Dedifferentiated amniotic fluid mesenchymal stem cell (primary cell): ENCODE data around the gene FMNL1.
A peak's percentile ranks its signal among the peaks of the same experiment; 100 is the strongest.
"Not testable (repeated sequence)": the region's sequence is repeated elsewhere in the genome, so short reads cannot be mapped to it uniquely, and the experiment has no call there.

Experiments
- DNase-seq: peaks from one replicate; pipeline ENCODE4 v3.0.0-alpha.2; 2016; ENCODE audit errors: extremely low spot score

FMNL1 gene, protein sequence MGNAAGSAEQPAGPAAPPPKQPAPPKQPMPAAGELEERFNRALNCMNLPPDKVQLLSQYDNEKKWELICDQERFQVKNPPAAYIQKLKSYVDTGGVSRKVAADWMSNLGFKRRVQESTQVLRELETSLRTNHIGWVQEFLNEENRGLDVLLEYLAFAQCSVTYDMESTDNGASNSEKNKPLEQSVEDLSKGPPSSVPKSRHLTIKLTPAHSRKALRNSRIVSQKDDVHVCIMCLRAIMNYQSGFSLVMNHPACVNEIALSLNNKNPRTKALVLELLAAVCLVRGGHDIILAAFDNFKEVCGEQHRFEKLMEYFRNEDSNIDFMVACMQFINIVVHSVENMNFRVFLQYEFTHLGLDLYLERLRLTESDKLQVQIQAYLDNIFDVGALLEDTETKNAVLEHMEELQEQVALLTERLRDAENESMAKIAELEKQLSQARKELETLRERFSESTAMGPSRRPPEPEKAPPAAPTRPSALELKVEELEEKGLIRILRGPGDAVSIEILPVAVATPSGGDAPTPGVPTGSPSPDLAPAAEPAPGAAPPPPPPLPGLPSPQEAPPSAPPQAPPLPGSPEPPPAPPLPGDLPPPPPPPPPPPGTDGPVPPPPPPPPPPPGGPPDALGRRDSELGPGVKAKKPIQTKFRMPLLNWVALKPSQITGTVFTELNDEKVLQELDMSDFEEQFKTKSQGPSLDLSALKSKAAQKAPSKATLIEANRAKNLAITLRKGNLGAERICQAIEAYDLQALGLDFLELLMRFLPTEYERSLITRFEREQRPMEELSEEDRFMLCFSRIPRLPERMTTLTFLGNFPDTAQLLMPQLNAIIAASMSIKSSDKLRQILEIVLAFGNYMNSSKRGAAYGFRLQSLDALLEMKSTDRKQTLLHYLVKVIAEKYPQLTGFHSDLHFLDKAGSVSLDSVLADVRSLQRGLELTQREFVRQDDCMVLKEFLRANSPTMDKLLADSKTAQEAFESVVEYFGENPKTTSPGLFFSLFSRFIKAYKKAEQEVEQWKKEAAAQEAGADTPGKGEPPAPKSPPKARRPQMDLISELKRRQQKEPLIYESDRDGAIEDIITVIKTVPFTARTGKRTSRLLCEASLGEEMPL

DNA sequence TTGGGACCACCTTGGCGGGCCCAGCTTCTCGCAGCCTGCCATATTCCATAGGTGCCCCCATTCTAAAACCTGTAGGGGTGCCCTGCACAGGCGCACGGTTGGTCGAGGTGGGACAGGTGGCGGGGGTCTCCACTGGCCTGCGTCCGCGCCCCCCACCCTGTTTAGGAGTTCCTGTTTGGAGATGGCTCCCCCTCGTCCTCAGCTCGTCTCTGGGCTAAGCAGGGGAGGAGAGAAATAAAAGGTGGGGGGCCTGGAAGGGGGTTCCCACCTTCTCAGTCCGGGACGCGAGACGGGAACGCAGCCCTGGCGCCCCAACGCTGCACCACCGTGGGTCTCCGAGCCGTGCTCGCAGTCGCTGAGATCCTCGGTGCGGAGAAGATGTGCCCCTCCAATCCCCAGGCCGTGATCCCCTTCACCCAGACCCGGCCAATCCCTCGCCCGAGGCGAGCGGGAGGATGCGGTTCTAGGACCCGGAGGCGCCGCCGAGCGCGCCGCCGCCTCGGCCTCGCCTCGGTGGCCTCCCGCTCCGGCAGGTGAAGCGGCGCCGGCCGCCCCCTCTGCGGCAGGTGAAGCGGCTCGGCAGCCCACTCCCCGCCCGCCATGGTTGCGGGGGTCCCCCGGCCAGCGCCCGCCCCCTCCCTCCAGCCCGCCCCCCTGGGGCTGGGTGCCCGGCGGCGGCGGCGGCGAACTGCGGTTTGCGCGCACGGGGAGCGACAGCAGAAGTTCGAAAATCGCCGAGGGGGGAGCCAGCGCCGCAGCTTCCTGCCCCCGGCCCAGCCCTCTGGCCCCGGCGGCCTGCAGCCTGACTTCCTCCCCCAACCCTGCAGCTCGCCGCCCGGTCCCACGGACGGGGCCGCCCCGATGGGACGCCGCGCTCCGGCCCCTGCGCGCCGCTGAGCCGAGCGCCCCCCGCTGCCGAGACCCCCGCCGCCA is at the start of gene FMNL1:
TSS of gene FMNL1 (plus strand) at position 805 of the 933 bp plus-strand sequence. CDS start 240 bp downstream, outside the sequence.
- DNase-seq: no peak

DNA sequence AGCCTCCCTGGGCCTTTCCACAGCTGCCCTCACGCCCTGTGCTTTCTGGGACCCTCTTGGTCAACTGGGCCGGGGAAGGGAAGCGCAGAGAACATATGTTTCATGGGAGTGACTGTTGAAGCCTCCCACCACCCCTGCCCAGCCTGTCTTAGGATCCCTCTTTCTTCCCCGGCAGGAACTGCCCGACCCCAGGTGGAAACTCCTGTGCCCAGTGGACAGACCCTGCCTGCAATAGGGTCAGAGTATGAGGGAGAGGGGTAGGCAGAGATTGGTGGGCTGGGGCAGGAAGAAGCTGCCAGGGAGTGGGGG is 49.5 kb upstream of the FMNL1 start:
- no peak for DNase-seq

DNA sequence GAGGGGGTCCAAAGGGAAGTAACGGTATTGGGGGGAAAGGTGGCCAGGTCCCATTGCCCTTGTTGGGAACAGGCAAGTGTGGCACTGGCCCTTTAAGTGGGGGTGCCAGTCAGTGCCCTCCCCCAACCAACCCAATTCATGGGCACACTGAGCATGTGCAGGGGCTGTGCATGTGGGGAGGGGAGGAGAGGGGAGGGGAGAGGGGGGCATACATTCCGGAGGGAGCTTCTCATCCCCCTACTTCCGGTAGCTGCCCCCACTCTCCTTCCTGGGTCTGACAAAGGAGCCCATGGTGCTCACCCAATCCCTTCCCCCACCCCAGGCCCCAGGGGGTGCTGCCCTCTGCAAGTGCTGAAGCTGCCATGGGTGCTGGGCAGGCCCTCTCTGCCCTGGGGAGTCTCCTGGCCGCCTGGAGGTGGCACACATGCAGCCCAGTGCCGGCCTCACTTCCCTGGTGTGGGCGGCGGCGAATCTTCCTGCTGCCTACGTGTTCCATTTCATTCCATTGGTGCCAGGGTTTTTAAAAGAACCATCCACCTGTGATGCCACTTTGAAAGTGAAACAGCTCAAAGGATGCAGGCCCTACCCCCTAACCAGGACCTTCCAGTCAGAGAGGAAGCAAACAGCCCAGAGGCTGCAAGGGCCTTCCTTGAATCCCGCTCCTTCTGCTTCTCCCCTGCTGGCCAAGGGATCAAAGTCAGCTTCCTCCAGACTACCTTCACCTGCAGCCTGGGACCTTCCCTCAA is 49.0 kb upstream of the FMNL1 start:
- no peak for DNase-seq

DNA sequence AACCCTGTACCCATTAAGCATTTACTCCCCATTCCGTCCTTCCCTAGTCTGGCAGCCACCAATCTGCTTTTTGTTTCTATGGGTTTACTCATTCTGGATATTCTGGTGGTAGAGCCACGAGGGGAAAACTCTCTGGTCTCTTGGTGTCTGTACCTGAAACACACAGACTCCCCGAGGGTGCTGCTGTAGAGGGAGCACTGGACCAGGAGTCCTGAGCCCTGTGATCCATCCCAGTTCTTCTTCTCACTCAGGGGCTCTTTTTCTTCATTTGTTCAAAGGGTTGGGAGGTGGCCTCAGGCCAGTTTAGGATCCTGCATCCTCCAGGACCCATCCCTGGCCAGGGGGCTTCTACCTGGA is 45.9 kb upstream of the FMNL1 start:
- no peak for DNase-seq

DNA sequence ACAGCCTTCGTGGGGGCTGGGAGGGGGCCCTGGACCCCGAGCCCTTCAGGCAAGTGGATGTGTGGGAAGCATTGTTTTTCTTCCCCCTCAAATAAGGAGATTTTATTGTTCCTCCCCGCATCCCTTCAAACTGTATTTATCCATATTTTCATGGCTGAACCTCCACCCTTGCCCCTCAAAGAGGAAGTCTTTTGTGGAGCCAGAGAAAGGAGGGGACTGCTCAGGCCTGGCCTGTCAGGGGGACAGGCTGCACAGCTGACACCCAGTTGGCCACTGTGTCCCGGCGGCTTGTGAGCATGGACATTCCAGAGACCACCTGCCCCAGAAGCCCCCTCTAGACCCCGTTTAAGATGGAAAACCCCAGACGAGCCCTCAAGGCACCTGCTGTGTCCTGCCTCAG is 44.1 kb upstream of the FMNL1 start:
- no peak for DNase-seq

DNA sequence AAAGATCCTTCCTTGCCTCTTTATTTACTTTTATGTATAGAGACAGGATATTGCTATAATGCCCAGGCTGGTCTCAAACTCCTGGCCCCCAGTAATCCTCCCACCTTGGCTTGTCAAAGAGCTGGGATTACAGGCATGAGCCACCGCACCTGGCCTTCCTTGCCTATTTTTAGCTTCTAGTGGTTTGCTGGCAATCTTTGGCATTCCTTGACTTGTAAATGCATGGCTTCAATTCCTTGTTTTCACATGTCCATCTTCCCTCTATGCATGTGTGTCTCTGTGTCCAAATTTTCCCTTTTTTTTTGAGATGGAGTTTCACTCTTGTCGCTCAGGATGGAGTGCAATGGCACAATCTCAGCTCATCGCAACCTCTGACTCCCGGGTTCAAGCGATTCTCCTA is 37.5 kb upstream of the FMNL1 start:
- no peak for DNase-seq

DNA sequence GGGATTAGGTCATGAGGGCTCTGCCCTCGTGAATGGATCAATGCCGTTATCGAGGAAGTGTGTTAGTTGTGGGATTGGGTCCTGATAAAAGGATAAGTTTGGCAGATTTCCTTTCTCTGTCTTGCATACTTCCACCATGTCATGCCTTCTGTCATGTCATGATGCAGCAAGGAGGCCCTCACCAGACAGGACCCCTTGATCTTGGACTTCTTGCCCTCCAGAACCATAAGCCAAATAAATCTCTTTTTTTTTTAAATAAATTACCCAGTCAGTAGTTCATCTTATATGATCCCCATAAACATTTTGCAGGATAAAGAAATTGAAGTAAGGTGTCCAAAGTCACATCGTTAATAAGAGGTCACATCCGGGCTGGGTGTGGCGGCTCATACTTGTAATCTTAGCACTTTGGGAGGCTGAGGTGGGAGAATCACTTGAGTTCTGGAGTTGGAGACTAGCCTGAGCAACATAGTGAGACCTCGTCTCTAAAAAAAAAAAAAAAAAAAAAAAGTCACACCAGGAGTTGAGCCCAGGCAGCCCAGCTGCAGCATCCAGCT is 34.8 kb upstream of the FMNL1 start:
- no peak for DNase-seq

DNA sequence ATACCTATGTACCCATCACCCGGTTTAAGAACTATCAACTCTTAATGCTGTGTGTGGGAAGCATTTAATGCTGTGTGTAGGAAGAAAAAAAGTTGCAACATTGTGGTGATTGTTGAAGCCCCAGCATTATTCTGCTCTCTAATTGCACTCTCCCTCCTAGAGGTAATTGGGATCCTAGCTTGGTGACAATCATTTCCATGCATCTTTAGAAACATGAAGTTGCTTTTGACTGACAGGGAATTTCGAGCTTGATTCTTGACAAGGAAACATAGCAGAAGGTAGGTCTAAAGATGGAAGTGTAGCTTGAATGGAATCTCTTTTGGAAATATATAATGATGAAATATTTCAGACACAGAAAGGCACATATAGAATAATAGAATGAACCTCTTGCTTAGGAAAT is 32.7 kb upstream of the FMNL1 start:
- no peak for DNase-seq

DNA sequence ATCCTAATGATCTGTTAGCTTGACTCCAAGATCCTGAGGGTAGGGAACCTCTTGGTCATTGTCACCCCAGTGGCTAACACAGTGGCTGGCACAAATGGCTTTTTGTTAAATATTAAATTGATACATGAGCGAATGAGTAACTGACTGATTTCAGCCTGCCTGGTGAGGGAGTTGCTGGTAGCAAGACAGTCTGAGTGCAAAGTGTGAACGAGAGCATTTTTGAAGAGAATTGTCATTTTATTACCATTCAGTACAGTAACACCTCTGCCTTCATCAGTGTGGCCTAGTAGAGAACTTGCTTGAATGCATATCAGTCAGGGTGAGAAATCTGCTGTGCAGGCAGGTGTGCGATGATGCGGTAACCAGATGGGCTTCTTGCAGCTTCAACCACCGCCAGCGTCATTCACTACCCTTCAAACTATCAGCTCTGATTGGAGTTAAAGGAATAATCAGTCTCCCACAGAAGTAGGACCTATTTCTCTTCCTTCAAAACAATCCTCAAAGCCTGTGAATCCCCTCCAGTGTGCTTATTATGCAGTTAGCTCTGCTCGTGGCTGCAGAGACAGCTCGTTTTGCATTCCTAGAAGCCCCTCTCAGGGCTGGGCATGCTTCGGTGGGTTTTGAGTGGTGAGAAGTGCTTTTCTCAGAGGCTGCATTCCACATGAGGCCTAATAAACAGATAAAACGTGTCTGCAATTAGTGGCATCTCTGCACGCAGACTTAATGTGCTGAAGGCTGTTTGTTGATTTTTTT is 31.0 kb upstream of the FMNL1 start:
- DNase-seq: no peak

DNA sequence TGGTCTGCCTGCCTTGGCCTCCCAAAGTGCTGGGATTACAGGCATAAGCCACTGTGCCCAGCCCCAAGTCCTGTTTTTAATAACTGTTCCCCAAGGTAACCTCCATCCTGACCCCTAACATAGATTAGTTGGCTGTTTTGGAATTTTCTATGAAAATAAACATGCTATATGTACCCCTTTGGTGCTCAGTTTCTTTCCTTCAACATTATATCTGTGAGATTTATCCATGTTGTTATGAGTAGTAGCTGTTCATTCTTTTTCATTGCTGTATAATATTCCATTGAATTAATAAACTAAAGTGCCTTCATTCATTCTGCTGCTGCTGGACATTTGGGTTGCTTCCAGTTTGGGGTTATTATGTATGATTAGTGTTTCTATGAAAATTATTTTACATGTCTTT is 26.3 kb upstream of the FMNL1 start:
- DNase-seq: no peak

DNA sequence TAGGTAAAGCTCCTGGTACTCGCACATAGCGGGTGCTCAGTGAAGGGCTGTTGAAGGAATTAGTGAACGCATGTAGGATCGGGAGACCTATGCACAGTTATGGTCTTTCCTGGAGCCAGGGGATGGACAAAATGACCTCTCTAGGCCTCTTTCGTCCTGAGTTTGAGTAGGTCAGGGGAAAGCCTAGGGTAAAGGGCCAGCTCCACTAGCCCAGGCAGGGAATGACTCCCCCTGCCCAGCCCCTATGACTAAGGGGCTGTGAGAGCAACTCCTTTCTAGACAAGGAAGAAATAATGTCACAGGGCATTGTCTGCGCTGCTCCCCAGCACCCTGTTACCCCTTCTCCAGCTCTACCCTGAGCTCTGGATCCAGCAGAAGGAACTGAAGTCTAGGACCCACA is 24.6 kb upstream of the FMNL1 start:
- no peak for DNase-seq

DNA sequence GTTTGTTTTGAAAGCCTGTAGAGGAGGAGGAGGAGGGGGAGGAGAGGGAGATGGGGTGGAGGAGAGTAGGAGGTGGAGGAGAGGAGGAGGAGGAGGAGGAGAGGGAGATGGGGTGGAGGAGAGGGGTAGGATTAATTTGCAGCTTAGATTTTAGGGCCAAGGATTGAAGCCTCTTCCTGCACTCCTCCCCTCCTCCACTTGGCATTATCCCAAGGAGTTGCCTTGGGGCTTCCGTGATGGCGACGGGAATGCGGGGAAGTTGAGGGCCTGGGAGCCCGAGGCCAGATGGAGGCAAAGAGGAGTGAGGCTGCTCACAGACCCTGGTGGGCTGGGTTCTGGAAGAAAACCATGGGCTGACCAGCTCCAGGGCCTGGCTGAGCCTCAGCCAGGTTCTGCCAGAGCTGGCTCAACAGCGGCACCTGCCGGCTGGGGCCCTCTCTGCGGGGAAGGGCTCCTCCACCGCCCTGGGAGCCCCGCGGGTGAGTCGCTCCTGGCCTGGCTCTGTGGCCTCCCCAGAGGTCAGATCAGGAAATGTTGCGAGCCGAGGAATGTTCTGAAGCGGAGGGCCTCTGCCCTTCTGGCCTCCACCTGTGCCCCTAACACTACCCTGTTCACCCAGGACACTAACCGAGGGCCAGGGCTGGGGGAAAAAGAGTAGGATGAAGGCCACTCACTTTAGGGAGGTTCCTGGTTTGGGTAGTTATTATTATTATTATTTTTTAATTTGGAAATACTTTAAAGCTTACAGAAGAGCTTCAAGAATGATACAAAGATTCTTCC is 23.9 kb upstream of the FMNL1 start:
- peak; percentile 78 for DNase-seq

DNA sequence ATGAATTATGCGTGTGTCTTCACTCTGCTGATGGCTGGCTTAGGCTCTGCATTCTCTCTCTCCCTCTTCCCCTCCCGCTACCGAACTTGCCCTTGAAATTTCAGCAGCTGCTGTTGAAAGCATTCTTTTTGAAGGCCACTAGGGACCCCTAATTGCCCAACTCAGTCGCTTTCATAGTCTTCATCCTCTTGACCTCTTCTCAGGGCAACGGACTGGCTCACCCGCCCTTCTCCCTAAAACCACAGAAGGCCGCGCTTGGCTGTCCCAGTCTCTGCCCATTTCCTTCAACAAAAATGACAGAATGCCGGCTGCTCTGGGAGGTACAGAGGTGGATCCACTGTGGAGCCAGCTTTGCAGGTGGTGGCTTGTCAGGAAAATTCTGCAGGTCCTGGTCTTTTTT is 21.0 kb upstream of the FMNL1 start:
- DNase-seq: no peak

DNA sequence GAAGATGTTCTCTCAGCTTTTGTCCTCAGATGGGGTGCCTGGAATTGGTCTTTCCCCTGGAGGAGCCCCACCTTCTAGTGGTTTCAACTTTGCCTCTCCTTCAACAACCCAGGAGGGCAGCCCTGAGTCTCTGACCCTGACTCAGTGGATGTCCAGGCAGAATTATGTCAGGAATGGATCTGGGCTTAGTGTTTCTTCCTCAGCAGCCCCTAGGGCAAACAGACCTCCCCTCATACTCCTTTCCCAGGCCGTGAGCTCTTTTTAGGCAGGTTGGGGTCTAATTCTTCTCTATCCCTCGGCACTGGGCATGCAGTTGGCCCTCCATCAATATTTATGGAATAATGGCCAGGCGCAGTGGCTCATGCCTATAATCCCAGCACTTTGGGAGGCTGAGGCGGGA is 20.2 kb upstream of the FMNL1 start:
- no peak for DNase-seq

DNA sequence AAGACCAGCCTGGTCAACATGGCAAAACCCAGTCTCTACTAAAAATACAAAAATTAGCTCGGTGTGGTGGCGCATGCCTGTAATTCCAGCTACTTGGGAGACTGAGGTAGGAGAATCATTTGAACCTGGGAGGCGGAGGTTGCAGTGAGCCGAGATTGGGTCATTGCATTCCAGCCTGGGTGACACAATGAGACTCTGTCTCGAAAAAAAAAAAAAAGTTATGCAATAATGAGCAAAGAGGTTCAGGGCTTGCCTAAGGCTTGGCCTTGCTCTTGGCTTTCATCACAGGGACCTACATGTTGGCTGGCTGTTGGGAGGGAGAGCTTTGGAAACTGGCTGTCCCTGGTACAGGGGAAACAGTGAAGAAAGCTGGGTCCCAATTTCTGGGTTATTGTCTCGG is 19.8 kb upstream of the FMNL1 start:
- DNase-seq: not testable (repeated sequence)

DNA sequence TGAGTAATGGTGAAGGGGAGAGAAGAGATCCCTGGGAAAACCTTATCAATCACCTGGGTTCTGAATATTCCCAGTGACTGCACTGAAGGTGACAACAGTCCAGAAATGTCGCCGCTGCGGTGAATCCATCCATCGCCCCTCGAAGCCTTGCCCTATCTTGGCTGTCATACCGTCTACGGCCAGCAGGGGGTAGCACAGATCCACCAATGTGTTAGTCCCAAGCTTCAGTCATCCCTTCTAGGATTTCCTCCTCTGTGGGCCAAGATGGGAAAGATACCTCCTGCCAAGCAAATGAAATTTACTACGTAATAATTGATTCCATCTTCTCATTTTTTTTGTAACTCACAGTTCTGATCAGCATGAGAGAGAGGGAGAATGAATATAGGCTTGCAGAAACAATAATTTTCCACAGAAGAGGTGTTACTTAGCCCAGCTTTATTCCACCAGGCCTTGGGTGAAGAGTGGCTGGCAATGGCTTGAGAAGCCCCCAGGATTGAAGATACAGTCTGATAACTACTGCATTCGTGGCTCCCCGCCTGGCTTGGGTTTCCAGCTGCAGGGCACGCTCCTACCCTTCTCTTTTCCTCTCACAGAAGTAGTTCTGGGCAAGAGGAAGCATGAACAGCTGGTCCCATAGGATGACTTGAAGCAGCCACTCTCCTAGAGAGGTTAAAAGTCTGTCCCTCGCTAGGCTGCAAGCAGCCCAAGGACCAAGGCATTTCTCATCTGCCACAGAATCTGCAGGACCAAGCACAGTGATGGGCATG is 2.6 kb upstream of the FMNL1 start:
- DNase-seq: peak; percentile 88

DNA sequence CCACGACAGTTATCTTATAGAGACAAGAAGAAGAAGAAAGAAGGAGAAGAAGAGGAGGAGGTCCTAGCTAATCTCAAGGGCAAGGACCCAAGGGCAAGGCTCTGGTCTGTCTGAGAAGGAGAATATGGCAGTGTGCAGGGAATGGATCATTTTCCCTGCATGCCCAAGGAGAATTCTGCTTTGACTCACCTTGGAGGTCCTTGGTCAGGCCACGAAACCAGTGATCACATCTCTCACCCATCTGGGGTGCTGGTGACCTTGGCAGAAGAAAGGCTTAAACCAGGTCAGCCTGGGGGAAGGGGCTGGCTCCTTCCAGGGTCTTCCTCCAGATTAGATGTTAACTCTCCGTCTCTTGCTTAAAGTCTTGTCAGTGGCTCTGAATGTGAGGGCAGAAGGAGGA is 1.6 kb upstream of the FMNL1 start:
- no peak for DNase-seq

DNA sequence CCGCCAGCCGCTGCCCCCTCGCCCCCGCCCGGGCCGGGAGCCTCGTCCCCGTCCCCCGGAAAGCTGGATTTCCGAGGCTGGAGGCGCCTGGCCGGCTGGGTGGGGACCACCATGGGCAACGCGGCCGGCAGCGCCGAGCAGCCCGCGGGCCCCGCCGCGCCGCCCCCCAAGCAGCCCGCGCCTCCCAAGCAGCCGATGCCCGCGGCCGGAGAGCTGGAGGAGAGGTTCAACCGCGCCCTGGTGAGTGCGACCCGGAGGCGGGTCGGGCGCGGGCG is 266 bp downstream of the FMNL1 start:
- DNase-seq: no peak
